GM19193 (cell line): ENCODE measurements around the gene ARHGAP6.

ENCODE experiments used
- POLR2A ChIP-seq: IDR thresholded peaks from 4 replicates; pipeline ENCODE4 v1.6.1; 2011; ENCODE audit not compliant: insufficient read depth, insufficient read length; ENCODE audit errors: extremely low read depth

Gene ARHGAP6

GRCh38 chrX:11665168-11666111 is at the start of gene ARHGAP6:
TSS of gene ARHGAP6 (minus strand) at chrX:11665920. CDS start at chrX:11664828, 1,092 bp downstream.
- TF ChIP-seq POLR2A = no peak

- TF ChIP-seq POLR2A = no peak
Measured at GRCh38 chrX:11704725-11705495, 39.2 kb upstream of the ARHGAP6 start.

GRCh38 chrX:11703855-11704254 is 38.1 kb upstream of the ARHGAP6 start:
- TF ChIP-seq POLR2A = no peak

GRCh38 chrX:11702965-11703631 is 37.4 kb upstream of the ARHGAP6 start:
- no peak for TF ChIP-seq POLR2A

- TF ChIP-seq POLR2A = no peak
Measured at GRCh38 chrX:11702420-11702819, 36.7 kb upstream of the ARHGAP6 start.

GRCh38 chrX:11698702-11699101 is 33.0 kb upstream of the ARHGAP6 start:
- no peak for TF ChIP-seq POLR2A

GRCh38 chrX:11688201-11688600 is 22.5 kb upstream of the ARHGAP6 start:
- TF ChIP-seq POLR2A = no peak

GRCh38 chrX:11687157-11687556 is 21.4 kb upstream of the ARHGAP6 start:
- TF ChIP-seq POLR2A = no peak

GRCh38 chrX:11683057-11683456 is 17.3 kb upstream of the ARHGAP6 start:
- no peak for TF ChIP-seq POLR2A

- no peak for TF ChIP-seq POLR2A
Measured at GRCh38 chrX:11678158-11678557, 12.4 kb upstream of the ARHGAP6 start.

GRCh38 chrX:11672213-11672612 is 6.5 kb upstream of the ARHGAP6 start:
- no peak for TF ChIP-seq POLR2A

- no peak for TF ChIP-seq POLR2A
Measured at GRCh38 chrX:11670316-11670715, 4.6 kb upstream of the ARHGAP6 start.

- no peak for TF ChIP-seq POLR2A
Measured at GRCh38 chrX:11666952-11667685, 1.4 kb upstream of the ARHGAP6 start.

GRCh38 chrX:11666164-11666563 is 444 bp upstream of the ARHGAP6 start:
- no peak for TF ChIP-seq POLR2A
